ENCODE measurements around the gene EPYC. TPM values are rescaled to one million over a fixed set of nuclear protein-coding genes. Genes with fewer than 3 reads are reported as not detected.

EPYC gene
- total RNA-seq, 1 donor from 2014 or later, result 0.53 TPM

DNA sequence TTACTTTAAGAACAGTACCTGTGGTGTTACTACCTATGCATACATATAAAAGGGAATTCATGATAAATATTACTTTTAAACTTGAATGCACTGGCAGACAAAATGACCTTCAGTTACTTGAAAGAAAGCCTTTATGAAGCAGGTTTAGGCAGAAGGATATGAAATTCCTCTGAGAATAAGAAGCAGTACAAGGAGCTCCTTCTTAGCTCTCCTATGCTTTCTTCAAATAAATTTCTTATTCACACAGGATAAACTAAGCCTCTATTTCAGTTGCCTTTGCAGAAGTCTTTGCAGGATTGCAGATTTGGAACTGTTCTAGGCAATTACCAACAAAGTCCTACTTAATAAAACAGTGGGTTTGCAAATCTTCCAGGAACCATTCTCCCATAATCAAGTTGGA is 1.0 kb downstream of the EPYC start:
- TF ChIP-seq, protein P1, sequence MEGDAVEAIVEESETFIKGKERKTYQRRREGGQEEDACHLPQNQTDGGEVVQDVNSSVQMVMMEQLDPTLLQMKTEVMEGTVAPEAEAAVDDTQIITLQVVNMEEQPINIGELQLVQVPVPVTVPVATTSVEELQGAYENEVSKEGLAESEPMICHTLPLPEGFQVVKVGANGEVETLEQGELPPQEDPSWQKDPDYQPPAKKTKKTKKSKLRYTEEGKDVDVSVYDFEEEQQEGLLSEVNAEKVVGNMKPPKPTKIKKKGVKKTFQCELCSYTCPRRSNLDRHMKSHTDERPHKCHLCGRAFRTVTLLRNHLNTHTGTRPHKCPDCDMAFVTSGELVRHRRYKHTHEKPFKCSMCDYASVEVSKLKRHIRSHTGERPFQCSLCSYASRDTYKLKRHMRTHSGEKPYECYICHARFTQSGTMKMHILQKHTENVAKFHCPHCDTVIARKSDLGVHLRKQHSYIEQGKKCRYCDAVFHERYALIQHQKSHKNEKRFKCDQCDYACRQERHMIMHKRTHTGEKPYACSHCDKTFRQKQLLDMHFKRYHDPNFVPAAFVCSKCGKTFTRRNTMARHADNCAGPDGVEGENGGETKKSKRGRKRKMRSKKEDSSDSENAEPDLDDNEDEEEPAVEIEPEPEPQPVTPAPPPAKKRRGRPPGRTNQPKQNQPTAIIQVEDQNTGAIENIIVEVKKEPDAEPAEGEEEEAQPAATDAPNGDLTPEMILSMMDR (conservative IDR thresholded peaks at IDR 0.05), result no peak
- Mint-ChIP-seq H3K9me3 (peaks cover 6% of the 10 kb centered on the region), H3K36me3 (no peaks in the 10 kb centered on the region), H3K4me1 (ENCODE audit: unreplicated experiment) (no peaks in the 10 kb centered on the region), H3K4me3 (no peak overlapping the region), H3K27ac (no peak overlapping the region), H3K27me3 (no peaks in the 10 kb centered on the region)
- DNase-seq (ENCODE audit: extremely low spot score, unreplicated experiment), result no peak

DNA sequence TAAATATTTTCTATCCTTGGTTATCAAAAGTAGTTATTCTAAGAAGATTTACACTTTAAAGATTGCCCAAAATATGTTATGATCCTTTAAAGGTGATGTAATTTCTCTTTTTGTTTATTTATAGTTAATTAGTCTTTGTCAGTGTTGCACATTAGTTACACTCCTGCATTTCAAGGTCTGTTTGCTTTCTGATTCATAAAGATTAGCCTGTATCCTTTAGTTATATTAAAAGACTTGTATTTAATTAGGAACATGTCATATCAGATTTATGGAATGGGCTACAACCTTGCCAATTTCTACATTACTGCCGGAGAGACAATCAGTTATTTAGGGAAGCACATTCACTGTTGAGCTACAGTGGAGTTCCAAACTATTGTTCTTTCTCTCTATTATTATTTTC is 3.5 kb downstream of the EPYC start:
- DNase-seq (ENCODE audit: extremely low spot score, unreplicated experiment), result no peak
- TF ChIP-seq, protein P1 (conservative IDR thresholded peaks at IDR 0.05), result no peak
- H3K4me3 Mint-ChIP-seq, result no peak overlapping the region
- no peak overlapping the region for H3K27ac Mint-ChIP-seq
- no peaks in the 10 kb centered on the region for H3K9me3 Mint-ChIP-seq
- H3K36me3 Mint-ChIP-seq, result no peaks in the 10 kb centered on the region
- H3K27me3 Mint-ChIP-seq, result no peaks in the 10 kb centered on the region
- H3K4me1 Mint-ChIP-seq (ENCODE audit: unreplicated experiment), result no peaks in the 10 kb centered on the region

GRCh38 chr12:90999966-91000365 is 4.8 kb downstream of the EPYC start:
- Mint-ChIP-seq H3K4me1 (ENCODE audit: unreplicated experiment) (peaks cover 8% of the 10 kb centered on the region), H3K9me3 (no peaks in the 10 kb centered on the region), H3K36me3 (no peaks in the 10 kb centered on the region), H3K27me3 (no peaks in the 10 kb centered on the region), H3K4me3 (no peak overlapping the region), H3K27ac (no peak overlapping the region)
- DNase-seq (ENCODE audit: extremely low spot score, unreplicated experiment), result no peak
- TF ChIP-seq, protein P1 (conservative IDR thresholded peaks at IDR 0.05), result no peak

DNA sequence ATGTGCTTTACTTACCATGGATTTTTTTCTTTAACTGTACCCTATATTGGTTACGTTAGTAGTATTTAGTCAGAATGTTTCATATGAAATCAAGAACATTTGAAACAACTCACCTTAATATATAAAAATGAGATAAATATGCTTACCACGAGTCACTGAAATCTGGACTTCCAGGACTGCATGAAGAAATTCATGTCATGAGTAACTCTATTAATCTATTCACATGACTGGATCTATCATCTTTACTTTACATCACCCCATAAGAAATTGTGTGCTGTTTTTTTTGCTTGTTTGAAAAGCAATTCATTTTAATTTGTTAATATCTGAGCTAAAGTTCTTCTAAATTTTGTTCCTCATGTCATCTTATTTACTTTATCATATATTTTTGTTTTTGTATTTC is 5.2 kb downstream of the EPYC start:
- TF ChIP-seq, protein P1 (conservative IDR thresholded peaks at IDR 0.05), result no peak
- Mint-ChIP-seq H3K27ac (no peak overlapping the region), H3K4me3 (no peak overlapping the region), H3K4me1 (ENCODE audit: unreplicated experiment) (peaks cover 12% of the 10 kb centered on the region), H3K9me3 (no peaks in the 10 kb centered on the region), H3K36me3 (no peaks in the 10 kb centered on the region), H3K27me3 (no peaks in the 10 kb centered on the region)
- DNase-seq (ENCODE audit: extremely low spot score, unreplicated experiment), result no peak

GRCh38 chr12:90995010-90995409 is 9.8 kb downstream of the EPYC start:
- Mint-ChIP-seq H3K27me3 (no peaks in the 10 kb centered on the region), H3K9me3 (peaks cover 6% of the 10 kb centered on the region), H3K27ac (no peak overlapping the region), H3K4me1 (ENCODE audit: unreplicated experiment) (peaks cover 15% of the 10 kb centered on the region), H3K36me3 (peaks cover 4% of the 10 kb centered on the region), H3K4me3 (no peak overlapping the region)
- TF ChIP-seq, protein P1 (conservative IDR thresholded peaks at IDR 0.05), result no peak
- no peak for DNase-seq (ENCODE audit: extremely low spot score, unreplicated experiment)

- no peaks in the 10 kb centered on the region for H3K27me3 Mint-ChIP-seq
- H3K4me3 Mint-ChIP-seq, result no peak overlapping the region
- H3K36me3 Mint-ChIP-seq, result peaks cover 8% of the 10 kb centered on the region
- peaks cover 10% of the 10 kb centered on the region for H3K9me3 Mint-ChIP-seq
- no peak for DNase-seq (ENCODE audit: extremely low spot score, unreplicated experiment)
- H3K4me1 Mint-ChIP-seq (ENCODE audit: unreplicated experiment), result peaks cover 15% of the 10 kb centered on the region
- H3K27ac Mint-ChIP-seq, result no peak overlapping the region
- TF ChIP-seq, protein P1 (conservative IDR thresholded peaks at IDR 0.05), result no peak
These were observed 12.8 kb downstream of the EPYC start for GRCh38 chr12:90991952-90992465.

All from type B pancreatic cell (in vitro differentiated cells).